Lower lobe of right lung (tissue), 2 donors: ENCODE results near the gene GALC. TPM values are rescaled to one million over a fixed set of nuclear protein-coding genes. Genes with fewer than 3 reads are reported as not detected.

Source experiments
- ATAC-seq, 2 donors: fragments of 200-7000 bp; cut with Tn5 transposase; one replicate each; pipeline ENCODE4 v1.9.1; 2020 to 2022; ENCODE audit warnings: mild to moderate bottlenecking in 2 of 2, moderate library complexity in 2 of 2
- DNase-seq: peaks from one replicate; pipeline ENCODE4 v3.0.0-alpha.2; 2020
- H3K27ac ChIP-seq: fragments of 200-600 bp; one replicate; pipeline ENCODE4 v1.8.0; 2022
- H3K27me3 ChIP-seq: fragments of 200-600 bp; one replicate; pipeline ENCODE4 v1.8.0; 2022; ENCODE audit warnings: low read depth
- H3K36me3 ChIP-seq: fragments of 200-600 bp; one replicate; pipeline ENCODE4 v1.8.0; 2022; ENCODE audit warnings: mild to moderate bottlenecking
- H3K4me1 ChIP-seq: fragments of 200-600 bp; one replicate; pipeline ENCODE4 v1.8.0; 2022
- H3K4me3 ChIP-seq: fragments of 200-600 bp; one replicate; pipeline ENCODE4 v1.8.0; 2022; ENCODE audit warnings: mild to moderate bottlenecking
- H3K9me3 ChIP-seq: fragments of 200-600 bp; one replicate; pipeline ENCODE4 v1.8.0; 2022
- CTCF ChIP-seq: fragments of 200-600 bp; IDR thresholded peaks from one replicate; pipeline ENCODE4 v1.8.0; 2022; ENCODE audit warnings: antibody characterized with exemption, mild to moderate bottlenecking
- intact Hi-C: fragments of 100-400 bp; cut with DNase I; formaldehyde crosslinking; loops from one replicate; pipeline ENCODE4 v1.11.0; 2022
- total RNA-seq: library from RNA; stranded (reverse); fragmentation: NEBNext Ultra II Directional; extraction: Animal tissue kit (Norgen Biotek cat#: 25700); gene quantifications from one replicate; pipeline ENCODE4 v1.2.1, GENCODE V29; 2021
- donor health status: DM: no; HTN: yes; CAD: no; lungs with severe emphysema.

GALC gene
- total RNA-seq, 1 donor from 2014 or later = 59.4 TPM

- intact Hi-C loops = no loop called here
Observed at GRCh38 chr14:87940382-87940781, 52.6 kb downstream of the GALC start.

GRCh38 chr14:87935886-87936285, 57.1 kb downstream of the GALC start:
- DNase-seq (no peak), ATAC-seq (no peak)
- H3K9me3 ChIP-seq = no peaks in the 10 kb centered on the region
- H3K4me3 ChIP-seq = no peak overlapping the region
- peaks cover 47% of the 10 kb centered on the region for H3K36me3 ChIP-seq
- no peak for TF ChIP-seq CTCF
- no peaks in the 10 kb centered on the region for H3K4me1 ChIP-seq
- H3K27me3 ChIP-seq = no peaks in the 10 kb centered on the region
- intact Hi-C loops = no loop called here
- no peak overlapping the region for H3K27ac ChIP-seq

More at GRCh38 chr14:87940382-87940781, 52.6 kb downstream of the GALC start:
- Histone ChIP-seq H3K4me1 (no peaks in the 10 kb centered on the region), H3K36me3 (peaks cover 67% of the 10 kb centered on the region), H3K9me3 (no peaks in the 10 kb centered on the region), H3K27me3 (no peaks in the 10 kb centered on the region), H3K27ac (no peak overlapping the region), H3K4me3 (no peak overlapping the region)
- TF ChIP-seq CTCF = no peak
- no peak for ATAC-seq
- no peak for DNase-seq

- peaks cover 41% of the 10 kb centered on the region for H3K36me3 ChIP-seq
- ATAC-seq (no peak), DNase-seq (no peak)
- H3K4me1 ChIP-seq = no peaks in the 10 kb centered on the region
- H3K9me3 ChIP-seq = no peaks in the 10 kb centered on the region
- H3K27ac ChIP-seq = no peak overlapping the region
- H3K27me3 ChIP-seq = no peaks in the 10 kb centered on the region
- intact Hi-C loops = no loop called here
- TF ChIP-seq CTCF = no peak
- H3K4me3 ChIP-seq = no peak overlapping the region
Observed at GRCh38 chr14:87935081-87935828, 57.7 kb downstream of the GALC start.

- Histone ChIP-seq H3K27me3 (no peaks in the 10 kb centered on the region), H3K9me3 (no peaks in the 10 kb centered on the region), H3K27ac (no peak overlapping the region), H3K4me1 (no peaks in the 10 kb centered on the region), H3K36me3 (peaks cover 30% of the 10 kb centered on the region), H3K4me3 (no peak overlapping the region)
- intact Hi-C loops = no loop called here
- DNase-seq (no peak), ATAC-seq (no peak)
- TF ChIP-seq CTCF = no peak
Observed at GRCh38 chr14:87934185-87934584, 58.8 kb downstream of the GALC start.

- H3K27me3 ChIP-seq = peaks cover 8% of the 10 kb centered on the region
- no peak overlapping the region for H3K4me3 ChIP-seq
- H3K27ac ChIP-seq = no peak overlapping the region
- H3K9me3 ChIP-seq = no peaks in the 10 kb centered on the region
- intact Hi-C loops = no loop called here
- ATAC-seq = no peak
- H3K4me1 ChIP-seq = no peaks in the 10 kb centered on the region
- no peaks in the 10 kb centered on the region for H3K36me3 ChIP-seq
- TF ChIP-seq CTCF = no peak
- no peak for DNase-seq
Observed at GRCh38 chr14:87916886-87917275, 76.1 kb downstream of the GALC start.
